ENCODE results near the gene CCDC136. TPM values are rescaled to one million over a fixed set of nuclear protein-coding genes. Genes with fewer than 3 reads are reported as not detected.

Gene CCDC136
- total RNA-seq, 1 experiment from 2014 or later = not detected

GRCh38 chr7:128805225-128805624, 13.5 kb downstream of the CCDC136 start:
- DNase-seq (ENCODE audit: low spot score) = no peak

GRCh38 chr7:128807191-128807590, 15.4 kb downstream of the CCDC136 start:
- DNase-seq (ENCODE audit: low spot score) = no peak

- DNase-seq (ENCODE audit: low spot score) = no peak
These were observed 17.6 kb downstream of the CCDC136 start for GRCh38 chr7:128809363-128809762.

- no peak for DNase-seq (ENCODE audit: low spot score)
These were observed 18.7 kb downstream of the CCDC136 start for GRCh38 chr7:128810473-128810872.

GRCh38 chr7:128810997-128811396, 19.2 kb downstream of the CCDC136 start:
- no peak for DNase-seq (ENCODE audit: low spot score)

GRCh38 chr7:128811631-128812430, 20.1 kb downstream of the CCDC136 start:
- DNase-seq (ENCODE audit: low spot score) = no peak

GRCh38 chr7:128812514-128813168, 20.9 kb downstream of the CCDC136 start:
- no peak for DNase-seq (ENCODE audit: low spot score)

DNA sequence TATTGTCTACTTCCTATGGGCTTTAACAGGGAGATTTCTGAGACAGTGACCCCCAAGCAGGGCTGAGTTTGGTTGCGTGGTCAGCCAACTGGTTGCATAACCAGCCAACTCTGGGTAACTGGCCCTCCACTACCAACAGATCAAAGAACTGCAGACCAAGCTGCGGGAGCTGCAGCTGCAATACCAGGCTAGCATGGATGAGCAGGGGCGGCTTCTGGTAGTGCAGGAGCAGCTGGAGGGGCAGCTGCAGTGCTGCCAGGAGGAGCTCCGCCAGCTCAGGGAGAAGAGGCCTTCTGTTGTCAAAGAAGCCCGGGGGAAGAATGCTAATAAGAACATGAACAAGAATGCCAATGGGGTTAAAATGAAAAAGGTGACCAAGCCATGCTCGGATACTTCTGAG, 22.7 kb downstream of the CCDC136 start:
- no peak for DNase-seq (ENCODE audit: low spot score)

DNA sequence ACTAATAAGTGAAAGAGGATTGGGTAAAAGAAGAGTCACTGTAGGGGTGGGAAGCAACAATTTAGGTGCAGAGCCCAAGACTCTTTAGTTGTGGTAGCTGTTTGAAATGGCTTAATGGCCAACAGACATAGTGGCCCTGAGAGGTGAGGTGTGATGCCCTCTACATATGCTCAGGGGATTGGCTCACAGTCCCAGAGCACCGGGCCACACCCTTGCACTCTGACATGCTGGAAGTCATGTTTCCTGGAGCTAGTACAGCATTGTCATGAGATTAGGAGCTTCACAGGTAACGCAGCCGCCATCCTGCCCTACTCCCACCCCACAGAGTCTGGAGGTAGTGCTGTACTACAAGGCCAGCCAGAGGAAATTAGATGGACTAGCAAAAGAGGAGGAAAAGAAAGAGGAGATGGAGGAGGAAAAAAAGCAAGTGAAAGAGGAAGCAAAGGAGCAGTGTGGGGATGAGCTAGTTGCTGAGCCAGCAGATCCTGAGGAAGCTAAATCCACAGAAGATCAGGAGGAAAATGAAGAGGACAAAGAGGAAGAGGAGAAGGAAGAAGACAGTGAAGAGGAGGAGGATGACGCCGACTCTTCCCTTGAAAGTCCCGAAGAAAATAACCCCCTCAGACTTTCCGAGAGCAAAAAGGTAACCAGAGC, 23.6 kb downstream of the CCDC136 start:
- no peak for DNase-seq (ENCODE audit: low spot score)

DNA sequence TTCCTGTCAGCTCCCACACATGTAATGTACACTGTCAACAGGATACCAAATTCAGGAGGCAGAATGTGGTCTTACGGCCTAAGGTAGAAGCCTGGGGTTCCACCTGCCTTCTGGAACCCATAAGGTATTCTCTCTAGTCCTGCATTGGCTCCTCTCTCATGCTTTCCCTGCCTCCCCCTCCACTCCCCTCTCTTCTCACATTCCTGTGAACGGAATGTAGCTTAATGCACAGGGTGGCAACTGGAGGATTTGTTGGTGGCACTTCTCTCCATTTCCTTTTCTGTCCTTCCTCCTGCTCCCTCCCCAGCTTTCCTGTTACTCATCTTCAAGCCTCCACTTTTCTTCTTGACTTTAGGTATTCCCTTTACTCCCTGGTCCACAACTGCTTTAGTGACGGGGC, 26.9 kb downstream of the CCDC136 start:
- DNase-seq (ENCODE audit: low spot score) = no peak

- no peak for DNase-seq (ENCODE audit: low spot score)
These were observed 30.0 kb downstream of the CCDC136 start for GRCh38 chr7:128821724-128822123.

- DNase-seq (ENCODE audit: low spot score) = no peak
These were observed 34.7 kb downstream of the CCDC136 start for GRCh38 chr7:128826512-128826911.

DNA sequence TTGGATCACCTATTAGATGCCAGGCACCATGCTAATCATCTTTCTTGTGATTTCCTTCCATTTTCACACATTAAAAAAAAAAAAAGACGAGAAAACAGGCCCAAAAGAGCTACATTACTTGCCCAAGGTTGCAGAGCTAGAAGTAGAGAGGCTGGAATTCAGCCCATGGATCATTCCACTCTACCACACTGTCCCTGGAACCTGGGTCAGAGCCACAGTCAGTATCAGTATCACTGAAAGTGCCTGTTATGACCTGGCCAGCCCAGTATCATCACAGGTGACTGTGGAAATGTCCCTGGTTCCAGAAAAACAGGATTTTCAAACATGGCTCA, 35.1 kb downstream of the CCDC136 start:
- no peak for DNase-seq (ENCODE audit: low spot score)

- DNase-seq (ENCODE audit: low spot score) = no peak
These were observed 35.6 kb downstream of the CCDC136 start for GRCh38 chr7:128827248-128827958.

GRCh38 chr7:128827971-128828711, 36.4 kb downstream of the CCDC136 start:
- no peak for DNase-seq (ENCODE audit: low spot score)

DNA sequence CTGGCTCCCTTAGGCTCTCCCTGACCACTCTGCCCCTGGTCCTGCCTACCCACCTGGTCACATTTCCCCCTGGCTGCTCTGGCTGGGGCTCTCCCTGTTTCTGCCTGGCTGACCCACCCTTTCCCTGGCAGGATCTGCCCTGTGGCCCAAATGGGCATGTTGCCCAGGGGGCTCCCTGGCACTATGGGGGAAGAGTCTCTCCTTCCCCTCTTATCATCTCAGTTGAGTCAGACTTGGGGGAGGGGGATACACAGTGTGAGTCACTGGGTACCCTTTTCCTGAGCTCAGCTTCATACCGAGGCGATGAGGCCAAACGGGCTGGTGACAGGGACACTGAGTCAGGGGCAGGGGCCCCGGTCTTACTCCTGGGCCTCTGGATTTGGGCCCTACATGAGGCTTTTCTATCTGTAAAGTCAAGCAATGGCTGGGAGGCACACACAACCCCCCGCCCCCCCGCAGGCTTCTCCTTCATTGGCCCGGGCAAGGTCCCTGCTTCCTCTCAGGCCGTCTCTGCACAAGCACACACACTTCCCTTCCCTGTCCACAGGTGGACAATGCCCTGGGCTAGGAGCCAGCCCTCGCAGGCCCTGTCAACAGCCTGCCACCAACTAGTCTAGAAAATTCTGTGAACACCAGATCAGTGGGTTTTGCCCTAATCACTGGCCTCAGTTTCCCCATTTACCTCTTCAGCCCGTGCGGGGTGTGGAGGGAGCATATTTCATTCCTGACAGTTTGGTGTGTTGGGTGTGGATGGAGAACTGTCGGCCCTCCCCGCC, 37.8 kb downstream of the CCDC136 start:
- no peak for DNase-seq (ENCODE audit: low spot score)

DNA sequence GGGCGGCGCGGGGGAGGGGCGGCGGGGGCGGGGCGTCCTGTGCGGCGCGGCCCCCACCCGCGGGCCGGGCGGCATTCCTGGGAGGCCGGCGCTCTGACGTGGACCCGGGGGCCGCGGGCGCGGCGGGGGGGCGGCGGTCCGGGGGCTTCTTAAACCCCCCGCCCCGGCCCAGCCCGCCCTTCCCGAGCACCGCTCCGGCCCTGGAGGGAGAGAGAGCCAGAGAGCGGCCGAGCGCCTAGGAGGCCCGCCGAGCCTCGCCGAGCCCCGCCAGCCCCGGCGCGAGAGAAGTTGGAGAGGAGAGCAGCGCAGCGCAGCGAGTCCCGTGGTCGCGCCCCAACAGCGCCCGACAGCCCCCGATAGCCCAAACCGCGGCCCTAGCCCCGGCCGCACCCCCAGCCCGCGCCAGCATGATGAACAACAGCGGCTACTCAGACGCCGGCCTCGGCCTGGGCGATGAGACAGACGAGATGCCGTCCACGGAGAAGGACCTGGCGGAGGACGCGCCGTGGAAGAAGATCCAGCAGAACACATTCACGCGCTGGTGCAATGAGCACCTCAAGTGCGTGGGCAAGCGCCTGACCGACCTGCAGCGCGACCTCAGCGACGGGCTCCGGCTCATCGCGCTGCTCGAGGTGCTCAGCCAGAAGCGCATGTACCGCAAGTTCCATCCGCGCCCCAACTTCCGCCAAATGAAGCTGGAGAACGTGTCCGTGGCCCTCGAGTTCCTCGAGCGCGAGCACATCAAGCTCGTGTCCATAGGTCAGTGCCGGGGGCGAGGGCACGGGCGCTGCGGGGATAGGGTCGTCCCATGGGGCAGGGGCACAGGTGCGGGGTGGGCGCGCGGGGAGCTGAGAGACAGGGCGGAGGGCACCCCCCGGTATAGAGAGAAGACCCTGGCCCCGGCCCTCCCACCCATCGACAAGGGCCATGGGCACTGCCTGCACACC, 38.7 kb downstream of the CCDC136 start, which contains the start of gene FLNC:
Gene FLNC, plus strand, starts transcription at position 176 of the 947 bp plus-strand sequence. Its CDS starts 232 bp downstream, at position 408.
- no peak for DNase-seq (ENCODE audit: low spot score)

DNA sequence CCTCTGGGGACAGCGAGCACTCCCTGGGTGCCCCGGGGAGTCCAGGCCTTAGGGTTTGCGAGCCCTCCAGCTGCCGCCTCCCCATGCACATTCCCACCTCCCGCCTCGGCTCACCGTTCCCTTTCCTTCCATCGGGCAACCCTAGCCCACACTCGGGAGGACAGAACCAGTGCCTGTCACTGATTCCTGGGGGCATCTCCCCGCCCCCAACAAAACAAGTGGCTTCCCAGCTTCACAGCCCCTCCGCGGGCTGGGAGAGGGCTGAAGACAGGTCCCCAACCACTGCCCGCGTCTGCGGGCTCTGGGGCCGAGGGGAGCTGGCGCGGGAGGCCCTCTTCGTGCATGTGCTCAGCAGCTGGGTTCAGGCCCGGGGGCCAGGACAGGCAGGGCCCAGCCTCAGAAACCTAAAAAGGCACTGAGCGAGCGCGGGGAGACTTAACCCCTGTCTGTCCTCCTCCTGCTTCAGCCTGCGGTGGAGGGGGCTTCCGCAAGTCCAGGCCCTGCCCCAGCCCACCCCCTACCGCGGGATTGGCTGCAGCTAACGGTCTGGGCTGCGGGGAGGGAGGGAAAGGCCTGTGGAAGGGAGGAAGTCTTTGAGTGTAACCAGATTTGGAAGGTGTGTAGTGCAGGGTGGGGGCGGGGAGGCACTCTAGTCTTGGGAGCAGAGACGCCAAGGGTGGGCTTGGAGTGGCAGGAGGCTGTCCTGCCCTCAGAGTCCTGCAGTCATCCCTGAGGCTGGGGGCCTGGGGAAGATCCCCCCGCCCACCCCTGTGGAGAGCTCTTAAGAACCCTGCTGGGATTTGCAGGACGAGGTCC, 39.6 kb downstream of the CCDC136 start:
- DNase-seq (ENCODE audit: low spot score) = no peak
